Kidney (tissue), 14 donors: ENCODE results near the gene COMTD1. TPM values are rescaled to one million over a fixed set of nuclear protein-coding genes. Genes with fewer than 3 reads are reported as not detected.
A peak's percentile ranks its signal among the peaks of the same experiment; 100 is the strongest.
"Not testable (repeated sequence)": the region's sequence is repeated elsewhere in the genome, so short reads cannot be mapped to it uniquely, and the experiment has no call there.

Source experiments
- DNase-seq, 5 donors: peaks; one replicate each; pipeline ENCODE4 v3.0.0-alpha.2; 2013 to 2020
- FAIRE-seq: peaks from 2 replicates; lab custom pipeline; 2012; peaks lifted over from hg19 to GRCh38; lab: Jason Lieb, UNC
- H3K27ac ChIP-seq, 2 donors: one replicate each; pipeline ENCODE4 v1.7.0; 2013; ENCODE audit warnings: low read depth in 2 of 2, low read length in 2 of 2, inconsistent platforms in 1 of 2
- H3K27me3 ChIP-seq: one replicate; pipeline ENCODE4 v1.7.1; 2013; ENCODE audit warnings: low read length, inconsistent platforms; ENCODE audit not compliant: control insufficient read depth, insufficient read depth
- H3K36me3 ChIP-seq, 3 donors: one replicate each; pipeline versions ENCODE4 v1.7.0 to v1.7.1; 2013; ENCODE audit warnings: low read length in 3 of 3, control low read depth in 1 of 3, inconsistent platforms in 1 of 3; ENCODE audit not compliant: insufficient read depth in 3 of 3, control insufficient read depth in 2 of 3
- H3K4me1 ChIP-seq, 3 donors: one replicate each; pipeline versions ENCODE4 v1.7.0 to v1.7.1; 2013; ENCODE audit warnings: low read length in 3 of 3, inconsistent platforms in 1 of 3, low read depth in 1 of 3; ENCODE audit not compliant: control insufficient read depth in 2 of 3, insufficient read depth in 2 of 3
- H3K4me3 ChIP-seq, 3 donors: one replicate each; pipeline versions ENCODE4 v1.7.0 to v1.8.1; 2013; ENCODE audit warnings: low read length in 3 of 3, control low read depth in 1 of 3, inconsistent platforms in 1 of 3
- H3K9ac ChIP-seq, 3 donors: one replicate each; pipeline versions ENCODE4 v1.7.0 to v1.7.1; 2013; ENCODE audit warnings: low read length in 3 of 3, control low read depth in 1 of 3, inconsistent platforms in 1 of 3
- H3K9me3 ChIP-seq, 3 donors: one replicate each; pipeline versions ENCODE4 v1.7.0 to v1.7.1; 2013; ENCODE audit warnings: low read length in 3 of 3, control low read depth in 1 of 3, inconsistent platforms in 1 of 3; ENCODE audit not compliant: control insufficient read depth in 2 of 3, insufficient read depth in 1 of 3
- CTCF ChIP-seq: IDR thresholded peaks from 3 replicates; pipeline ENCODE4 v1.5.1; 2012; ENCODE audit warnings: mild to moderate bottlenecking, moderate library complexity, borderline replicate concordance; ENCODE audit not compliant: insufficient read depth; ENCODE audit errors: extremely low read depth
- intact Hi-C: fragments of 100-400 bp; cut with DNase I; formaldehyde crosslinking; loops from one replicate; pipeline ENCODE4 v1.11.1; 2022
- polyA plus RNA-seq: library from polyadenylated mRNA; stranded (reverse); fragments of 350-450 nt; fragmentation: Illumina TruSeq; extraction: RNeasy Lipid Tissue Mini Kit (QIAGEN cat#74804); gene quantifications from one replicate; pipeline ENCODE4 v1.2.3, GENCODE V29; 2014; ENCODE audit warnings: low read depth, low replicate concordance; ENCODE audit not compliant: insufficient read depth
- total RNA-seq: library from RNA; stranded (reverse); fragmentation: NEBNext Ultra II Directional; extraction: Animal tissue kit (Norgen Biotek cat#: 25700); gene quantifications from one replicate; pipeline ENCODE4 v1.2.1, GENCODE V29; 2021
- donor health status: control.
- donor health status: control.
- donor health status: control.
- donor health status: control.
- donor health status: control.
- donor health status: DM: yes; HTN: yes; CAD: no.
- donor health status: Normal renal cell carcinoma (clear cell type).

COMTD1 gene
- total and polyA plus RNA-seq, 2 donors from 2014 or later, result 26.6 to 65.3 TPM

GRCh38 chr10:75197066-75197465 is 38.7 kb downstream of the COMTD1 start:
- no peaks in the 10 kb centered on the region for H3K27me3 ChIP-seq
- DNase-seq, result no peak
- no peaks in the 10 kb centered on the region for H3K4me1 ChIP-seq
- no peak for TF ChIP-seq CTCF
- no peak overlapping the region for H3K9ac ChIP-seq
- no peaks in the 10 kb centered on the region for H3K9me3 ChIP-seq
- FAIRE-seq, result no peak
- no peak overlapping the region for H3K4me3 ChIP-seq
- intact Hi-C loops, result no loop called here
- no peak overlapping the region for H3K27ac ChIP-seq
- H3K36me3 ChIP-seq, result no peaks in the 10 kb centered on the region

- no peak for TF ChIP-seq CTCF
- H3K9me3 ChIP-seq, result no peaks in the 10 kb centered on the region
- DNase-seq, result no peak
- no peak overlapping the region for H3K27ac ChIP-seq
- H3K9ac ChIP-seq, result no peak overlapping the region
- no peaks in the 10 kb centered on the region for H3K36me3 ChIP-seq
- no peaks in the 10 kb centered on the region for H3K27me3 ChIP-seq
- H3K4me1 ChIP-seq, result no peaks in the 10 kb centered on the region
- H3K4me3 ChIP-seq, result no peak overlapping the region
- intact Hi-C loops, result no loop called here
- FAIRE-seq, result no peak
Measured at GRCh38 chr10:75195035-75195763, 40.6 kb downstream of the COMTD1 start.

GRCh38 chr10:75194625-75195024 is 41.1 kb downstream of the COMTD1 start:
- H3K4me1 ChIP-seq, H3K4me3 ChIP-seq, H3K9me3 ChIP-seq, DNase-seq, H3K27ac ChIP-seq, H3K9ac ChIP-seq, intact Hi-C loops, H3K27me3 ChIP-seq, FAIRE-seq, H3K36me3 ChIP-seq: not testable (repeated sequence)

GRCh38 chr10:75191821-75192568 is 43.8 kb downstream of the COMTD1 start:
- FAIRE-seq, result no peak
- Histone ChIP-seq H3K4me3 (no peak overlapping the region), H3K27ac (no peak overlapping the region), H3K9me3 (no peaks in the 10 kb centered on the region), H3K4me1 (no peaks in the 10 kb centered on the region), H3K9ac (no peak overlapping the region), H3K27me3 (no peaks in the 10 kb centered on the region), H3K36me3 (no peaks in the 10 kb centered on the region)
- TF ChIP-seq CTCF, result no peak
- DNase-seq, result peak in 1 of 5 donors; percentile 82
- intact Hi-C loops, result no loop called here
